Tibial artery (tissue), 4 donors: ENCODE data around the gene CYP3A7.
"Not testable (repeated sequence)": the region's sequence is repeated elsewhere in the genome, so short reads cannot be mapped to it uniquely, and the experiment has no call there.

Experiments
- DNase-seq, 2 donors: peaks; one replicate each; pipeline ENCODE4 v3.0.0-alpha.2; 2019
- H3K27ac ChIP-seq, 2 donors: fragments of 200-600 bp; sonication (generic) in 1 of 2; 1 replicate in 1 of 2; 2 replicates in 1 of 2; pipeline ENCODE4 v1.5.1; 2018 to 2019; ENCODE audit warnings: mild to moderate bottlenecking in 1 of 2
- H3K27me3 ChIP-seq, 2 donors: fragments of 200-600 bp; sonication (generic) in 1 of 2; one replicate each; pipeline versions ENCODE4 v1.5.1 to v1.6.0; 2016 to 2019
- H3K36me3 ChIP-seq, 3 donors: fragments of 200-600 bp; sonication (generic) in 2 of 3; one replicate each; pipeline ENCODE4 v1.5.1; 2016 to 2019; ENCODE audit warnings: mild to moderate bottlenecking in 2 of 3
- H3K4me1 ChIP-seq, 4 donors: fragments of 200-600 bp; sonication (generic) in 2 of 4; 1 replicate in 3 of 4; 2 replicates in 1 of 4; pipeline ENCODE4 v1.5.1; 2016 to 2019
- H3K4me3 ChIP-seq, 2 donors: fragments of 200-600 bp; sonication (generic) in 1 of 2; 1 replicate in 1 of 2; 2 replicates in 1 of 2; pipeline ENCODE4 v1.5.1; 2018 to 2019; ENCODE audit warnings: mild to moderate bottlenecking in 2 of 2
- H3K9me3 ChIP-seq, 3 donors: fragments of 200-600 bp; sonication (generic) in 1 of 3; one replicate each; pipeline ENCODE4 v1.5.1; 2016 to 2019
- intact Hi-C: fragments of 100-400 bp; cut with DNase I; formaldehyde crosslinking; loops from one replicate; pipeline ENCODE4 v1.15.0; 2023; ENCODE audit warnings: low total_unique reads
- TF ChIP-seq, protein P1 (sequence below), 2 experiments: fragments of 200-600 bp in 1 of 2; fragments of 450-650 bp in 1 of 2; IDR thresholded peaks; one replicate each; pipeline ENCODE4 v1.5.1; 2017 to 2019; ENCODE audit warnings: antibody characterized with exemption in 2 of 2, mild to moderate bottlenecking in 1 of 2, moderate library complexity in 1 of 2

CYP3A7 gene

DNA sequence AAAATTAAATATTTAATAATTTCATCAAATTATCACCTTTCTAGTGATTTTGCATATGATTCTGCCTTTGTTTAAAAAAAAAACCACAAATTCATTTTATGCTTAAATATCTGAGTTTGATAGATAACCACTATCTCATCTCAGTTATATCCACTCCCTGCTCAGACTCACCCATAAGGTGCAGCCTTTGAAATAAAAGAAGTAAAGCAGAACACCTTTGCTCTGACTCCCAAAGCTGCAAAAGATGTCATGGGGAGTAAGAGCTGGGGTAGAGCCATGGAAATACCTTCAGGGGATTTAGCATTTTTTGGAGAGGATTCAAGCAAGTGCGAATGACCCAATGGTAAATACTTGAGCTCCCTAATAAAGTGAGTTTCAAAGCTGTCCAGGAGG, 40.1 kb downstream of the CYP3A7 start:
- no peak overlapping the region for H3K27ac ChIP-seq

DNA sequence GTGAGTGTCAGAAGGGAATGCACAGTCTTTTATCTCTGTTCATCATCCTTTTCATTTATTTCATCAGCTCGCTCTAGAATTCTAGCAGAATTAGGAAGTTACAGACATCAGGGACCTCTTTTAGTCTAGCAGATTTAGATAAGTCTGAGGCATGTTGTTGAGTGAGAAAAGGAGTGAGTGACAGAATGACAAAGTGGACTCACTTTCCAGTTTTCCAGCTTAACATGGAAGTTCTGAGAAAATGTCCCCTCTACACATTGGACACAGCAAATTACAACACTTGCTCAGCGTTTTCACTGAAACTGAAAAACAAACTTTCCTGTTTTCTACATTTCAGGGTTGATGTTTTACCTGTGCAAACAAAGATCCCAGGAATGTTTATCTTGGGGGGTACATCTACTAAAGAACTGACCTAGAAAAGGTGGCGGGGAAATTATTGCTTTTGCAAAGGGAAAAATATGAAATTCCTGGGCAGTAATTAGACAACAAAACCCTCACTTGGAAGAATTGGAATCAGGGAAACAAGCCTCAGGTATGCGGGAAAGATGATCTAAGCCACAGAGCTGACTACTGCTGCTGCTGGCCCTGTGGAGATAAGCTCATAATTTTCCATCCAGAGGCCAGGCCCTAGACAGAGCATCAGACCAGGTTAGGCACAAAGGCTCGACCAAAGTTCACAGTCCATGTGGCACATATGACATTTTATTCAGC, 40.6 kb downstream of the CYP3A7 start:
- Histone ChIP-seq H3K27ac (no peak overlapping the region), H3K27me3 (no peaks in the 10 kb centered on the region), H3K4me1 (no peaks in the 10 kb centered on the region), H3K36me3 (no peaks in the 10 kb centered on the region), H3K9me3 (peaks cover 0 to 9% (median 0%) of the 10 kb centered on the region in 3 donors), H3K4me3 (no peak overlapping the region)
- DNase-seq: no peak
- intact Hi-C loops: no loop called here
- TF ChIP-seq, protein P1, sequence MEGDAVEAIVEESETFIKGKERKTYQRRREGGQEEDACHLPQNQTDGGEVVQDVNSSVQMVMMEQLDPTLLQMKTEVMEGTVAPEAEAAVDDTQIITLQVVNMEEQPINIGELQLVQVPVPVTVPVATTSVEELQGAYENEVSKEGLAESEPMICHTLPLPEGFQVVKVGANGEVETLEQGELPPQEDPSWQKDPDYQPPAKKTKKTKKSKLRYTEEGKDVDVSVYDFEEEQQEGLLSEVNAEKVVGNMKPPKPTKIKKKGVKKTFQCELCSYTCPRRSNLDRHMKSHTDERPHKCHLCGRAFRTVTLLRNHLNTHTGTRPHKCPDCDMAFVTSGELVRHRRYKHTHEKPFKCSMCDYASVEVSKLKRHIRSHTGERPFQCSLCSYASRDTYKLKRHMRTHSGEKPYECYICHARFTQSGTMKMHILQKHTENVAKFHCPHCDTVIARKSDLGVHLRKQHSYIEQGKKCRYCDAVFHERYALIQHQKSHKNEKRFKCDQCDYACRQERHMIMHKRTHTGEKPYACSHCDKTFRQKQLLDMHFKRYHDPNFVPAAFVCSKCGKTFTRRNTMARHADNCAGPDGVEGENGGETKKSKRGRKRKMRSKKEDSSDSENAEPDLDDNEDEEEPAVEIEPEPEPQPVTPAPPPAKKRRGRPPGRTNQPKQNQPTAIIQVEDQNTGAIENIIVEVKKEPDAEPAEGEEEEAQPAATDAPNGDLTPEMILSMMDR (IDR thresholded peaks at IDR 0.05): no peak

More for the DNA sequence above, 40.1 kb downstream of the CYP3A7 start:
- H3K36me3 ChIP-seq: no peaks in the 10 kb centered on the region
- TF ChIP-seq, protein P1 (IDR thresholded peaks at IDR 0.05): no peak
- no peaks in the 10 kb centered on the region for H3K4me1 ChIP-seq
- no peaks in the 10 kb centered on the region for H3K27me3 ChIP-seq
- H3K9me3 ChIP-seq: peaks cover 0 to 9% (median 0%) of the 10 kb centered on the region in 3 donors
- DNase-seq: no peak
- intact Hi-C loops: no loop called here
- H3K4me3 ChIP-seq: no peak overlapping the region

DNA sequence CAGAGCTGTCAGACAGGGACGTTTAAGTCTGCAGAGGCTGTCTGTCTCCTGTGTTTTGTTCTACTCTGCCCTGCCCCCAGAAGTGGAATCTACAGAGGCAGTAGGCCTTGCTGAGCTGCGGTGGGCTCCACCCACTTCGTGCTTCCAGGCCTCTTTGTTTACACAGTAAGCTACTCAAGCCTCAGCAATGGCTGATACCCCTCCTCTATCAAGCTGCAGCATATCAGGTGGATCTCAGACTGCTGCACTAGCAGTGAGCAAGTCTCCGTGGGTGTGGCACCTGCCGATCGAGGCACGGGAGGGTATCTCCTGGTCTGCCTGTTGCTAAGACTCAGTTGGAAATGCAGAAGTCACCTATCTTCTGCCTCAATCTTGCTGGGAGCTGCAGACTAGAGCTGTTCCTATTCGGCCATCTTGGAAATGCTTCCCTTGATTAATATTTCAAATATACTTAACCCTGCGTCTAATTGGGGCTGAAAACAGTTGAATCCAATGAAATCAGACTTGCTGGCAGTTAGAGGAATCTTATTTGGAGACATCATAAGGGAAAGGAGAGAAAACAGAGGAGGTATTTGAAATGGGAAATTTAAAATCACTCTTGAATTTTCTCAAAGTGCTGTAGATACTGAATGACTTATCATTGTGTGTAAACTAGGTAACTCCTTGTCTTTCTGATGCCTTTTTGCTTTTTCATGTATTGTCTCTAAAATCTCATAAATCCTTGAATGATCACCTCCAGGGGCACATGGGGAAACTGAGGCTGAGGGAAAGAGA, 41.4 kb downstream of the CYP3A7 start:
- intact Hi-C loops: no loop called here
- H3K9me3 ChIP-seq: peaks cover 0 to 9% (median 0%) of the 10 kb centered on the region in 3 donors
- no peaks in the 10 kb centered on the region for H3K36me3 ChIP-seq
- TF ChIP-seq, protein P1 (IDR thresholded peaks at IDR 0.05): no peak
- DNase-seq: no peak
- no peak overlapping the region for H3K4me3 ChIP-seq
- no peaks in the 10 kb centered on the region for H3K4me1 ChIP-seq
- no peak overlapping the region for H3K27ac ChIP-seq
- no peaks in the 10 kb centered on the region for H3K27me3 ChIP-seq

DNA sequence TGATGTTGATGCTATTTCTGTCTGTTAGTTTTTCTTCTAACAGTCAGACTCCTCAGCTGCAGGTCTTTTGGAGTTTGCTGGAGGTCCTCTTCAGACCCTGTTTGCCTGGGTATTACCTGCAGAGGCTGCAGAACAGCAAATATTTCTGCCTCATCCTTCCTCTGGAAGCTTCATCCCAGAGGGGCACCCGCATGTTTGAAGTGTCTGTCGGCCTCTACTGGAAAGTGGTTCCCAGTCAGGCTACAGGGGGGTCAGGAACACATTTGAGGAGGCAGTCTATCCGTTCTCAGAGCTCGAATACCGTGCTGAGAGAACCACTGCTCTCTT, 41.9 kb downstream of the CYP3A7 start:
- Histone ChIP-seq H3K27ac (no peak overlapping the region), H3K27me3 (no peaks in the 10 kb centered on the region), H3K4me3 (no peak overlapping the region), H3K36me3 (no peaks in the 10 kb centered on the region), H3K4me1 (no peaks in the 10 kb centered on the region), H3K9me3 (peaks cover 0 to 9% (median 0%) of the 10 kb centered on the region in 3 donors)
- no peak for DNase-seq
- TF ChIP-seq, protein P1 (IDR thresholded peaks at IDR 0.05): no peak
- intact Hi-C loops: no loop called here

DNA sequence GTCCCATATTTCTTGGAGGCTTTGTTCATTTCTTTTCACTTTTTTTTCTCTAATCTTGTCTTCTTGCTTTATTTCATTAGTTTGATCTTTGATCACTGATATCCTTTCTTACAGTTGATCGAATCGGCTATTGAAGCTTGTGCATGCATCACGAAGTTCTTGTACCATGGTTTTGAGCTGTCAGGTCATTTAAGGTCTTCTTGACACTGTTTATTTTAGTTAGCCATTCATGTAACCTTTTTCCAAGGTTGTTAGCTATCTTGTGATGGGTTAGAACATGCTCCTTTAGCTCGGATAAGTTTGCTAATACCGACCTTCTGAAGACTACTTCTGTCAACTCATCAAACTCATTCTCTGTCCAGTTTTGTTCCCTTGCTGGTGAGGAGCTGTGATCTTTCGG, 42.4 kb downstream of the CYP3A7 start:
- H3K4me3 ChIP-seq, H3K4me1 ChIP-seq, H3K36me3 ChIP-seq, intact Hi-C loops, H3K27me3 ChIP-seq, H3K9me3 ChIP-seq, DNase-seq, H3K27ac ChIP-seq: not testable (repeated sequence)

DNA sequence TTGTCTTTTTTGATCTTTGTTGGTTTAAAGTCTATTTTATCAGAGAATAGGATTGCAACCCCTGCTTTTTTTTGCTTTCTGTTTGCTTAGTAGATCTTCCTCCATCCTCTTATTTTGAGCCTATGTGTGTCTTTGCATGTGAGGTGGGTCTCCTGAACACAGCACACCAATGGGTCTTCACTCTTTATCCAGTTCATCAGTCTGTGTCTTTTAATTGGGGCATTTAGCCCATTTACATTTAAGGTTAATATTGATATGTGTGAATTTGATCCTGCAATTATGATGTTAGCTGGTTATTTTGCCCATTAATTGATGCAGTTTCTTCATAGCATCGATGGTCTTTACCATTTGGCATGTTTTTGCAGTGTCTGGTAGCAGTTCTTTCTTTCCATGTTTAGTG, 43.3 kb downstream of the CYP3A7 start:
- H3K27me3 ChIP-seq, H3K4me1 ChIP-seq, H3K36me3 ChIP-seq, intact Hi-C loops, H3K4me3 ChIP-seq, H3K27ac ChIP-seq, H3K9me3 ChIP-seq, DNase-seq: not testable (repeated sequence)

DNA sequence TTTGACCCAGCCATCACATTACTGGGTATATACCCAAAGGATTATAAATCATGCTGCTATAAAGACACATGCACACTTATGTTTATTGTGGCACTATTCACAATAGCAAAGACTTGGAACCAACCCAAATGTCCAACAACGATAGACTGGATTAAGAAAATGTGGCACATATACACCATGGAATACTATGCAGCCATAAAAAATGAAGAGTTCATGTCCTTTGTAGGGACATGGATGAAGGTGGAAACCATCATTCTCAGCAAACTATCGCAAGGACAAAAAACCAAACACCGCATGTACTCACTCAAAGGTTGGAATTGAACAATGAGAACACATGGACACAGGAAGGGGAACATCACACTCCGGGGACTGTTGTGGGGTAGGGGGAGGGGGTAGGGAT, 44.1 kb downstream of the CYP3A7 start:
- H3K4me1 ChIP-seq, H3K27me3 ChIP-seq, H3K27ac ChIP-seq, H3K9me3 ChIP-seq, intact Hi-C loops, DNase-seq, H3K36me3 ChIP-seq, H3K4me3 ChIP-seq: not testable (repeated sequence)

DNA sequence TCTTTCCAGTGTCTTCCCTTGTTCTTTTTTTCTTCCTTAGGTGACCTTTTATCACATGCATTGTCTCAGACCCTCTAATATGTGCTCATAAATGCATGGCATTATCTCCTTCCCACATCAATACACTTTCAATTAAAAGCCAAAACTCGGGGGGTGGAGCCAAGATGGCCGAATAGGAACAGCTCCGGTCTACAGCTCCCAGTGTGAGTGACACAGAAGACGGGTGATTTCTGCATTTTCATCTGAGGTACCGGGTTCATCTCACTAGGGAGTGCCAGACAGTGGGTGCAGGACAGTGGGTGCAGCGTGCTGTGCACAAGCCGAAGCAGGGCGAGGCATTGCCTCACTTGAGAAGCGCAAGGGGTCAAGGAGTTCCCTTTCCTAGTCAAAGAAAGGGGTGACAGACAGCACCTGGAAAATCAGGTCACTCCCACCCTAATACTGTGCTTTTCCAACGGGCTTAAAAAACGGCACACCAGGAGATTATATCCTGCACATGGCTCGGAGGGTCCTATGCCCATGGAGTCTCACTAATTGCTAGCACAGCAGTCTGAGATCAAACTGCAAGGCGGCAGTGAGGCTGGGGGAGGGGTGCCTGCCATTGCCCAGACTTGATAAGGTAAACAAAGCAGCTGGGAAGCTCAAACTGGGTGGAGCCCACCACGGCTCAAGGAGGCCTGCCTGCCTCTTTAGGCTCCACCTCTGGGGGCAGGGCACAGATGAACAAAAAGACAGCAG, 49.0 kb downstream of the CYP3A7 start:
- H3K9me3 ChIP-seq, H3K27me3 ChIP-seq, intact Hi-C loops, H3K4me1 ChIP-seq, H3K27ac ChIP-seq, H3K4me3 ChIP-seq, DNase-seq, H3K36me3 ChIP-seq: not testable (repeated sequence)
